Karpas-422 (cell line): Measurements from ENCODE around the gene DNAJB4. TPM values are rescaled to one million over a fixed set of nuclear protein-coding genes. Genes with fewer than 3 reads are reported as not detected.
A peak's percentile ranks its signal among the peaks of the same experiment; 100 is the strongest.

Experiments used
- DNase-seq: peaks from one replicate; pipeline ENCODE4 v3.0.0-alpha.2; 2015
- H2AFZ ChIP-seq: fragments of 200-600 bp; sonication (generic); 2 replicates; pipeline ENCODE4 v1.6.1; 2014; ENCODE audit warnings: antibody characterized with exemption, low read length, mixed read lengths
- H3K27ac ChIP-seq: fragments of 200-600 bp; sonication (generic); 2 replicates; pipeline ENCODE4 v1.5.1; 2014; ENCODE audit warnings: mild to moderate bottlenecking, low read length, moderate library complexity
- H3K27me3 ChIP-seq: fragments of 200-600 bp; sonication (generic); 2 replicates; pipeline ENCODE4 v1.6.1; 2014; ENCODE audit warnings: low read length, mixed read lengths
- H3K36me3 ChIP-seq: fragments of 200-600 bp; sonication (generic); 2 replicates; pipeline ENCODE4 v1.6.1; 2014; ENCODE audit warnings: low read length, mixed read lengths; ENCODE audit not compliant: insufficient read depth
- H3K4me1 ChIP-seq: fragments of 200-600 bp; sonication (generic); 2 replicates; pipeline ENCODE4 v1.6.1; 2014; ENCODE audit warnings: mild to moderate bottlenecking, low read length, mixed read lengths
- H3K4me2 ChIP-seq: fragments of 200-600 bp; sonication (generic); 2 replicates; pipeline ENCODE4 v1.6.1; 2014; ENCODE audit warnings: low read length, low read depth, mild to moderate bottlenecking; ENCODE audit not compliant: poor library complexity, severe bottlenecking
- H3K4me3 ChIP-seq: fragments of 200-600 bp; sonication (generic); 2 replicates; pipeline ENCODE4 v1.5.1; 2014; ENCODE audit warnings: mild to moderate bottlenecking, antibody characterized with exemption, low read length, mixed read lengths
- H3K79me2 ChIP-seq: fragments of 200-600 bp; sonication (generic); 2 replicates; pipeline ENCODE4 v1.6.1; 2014; ENCODE audit warnings: mild to moderate bottlenecking, low read length, mixed read lengths
- H3K9ac ChIP-seq: fragments of 200-600 bp; sonication (generic); 2 replicates; pipeline ENCODE4 v1.6.0; 2014; ENCODE audit warnings: low read length
- H3K9me2 ChIP-seq: fragments of 200-600 bp; sonication (generic), shearing (Covaris generic); replicated peaks from 2 replicates; pipeline ENCODE4 v1.6.0; 2014; ENCODE audit warnings: mild to moderate bottlenecking, low read length, moderate library complexity; ENCODE audit not compliant: insufficient read depth
- H3K9me3 ChIP-seq: fragments of 300-700, 200-600 bp; sonication (generic); 2 replicates; pipeline ENCODE4 v1.6.1; 2014; ENCODE audit warnings: low read length, mixed read lengths
- H4K20me1 ChIP-seq: fragments of 200-600 bp; sonication (generic); 2 replicates; pipeline ENCODE4 v1.6.1; 2014; ENCODE audit warnings: mild to moderate bottlenecking, antibody characterized with exemption, low read length, low read depth; ENCODE audit not compliant: insufficient read depth
- total RNA-seq: library from RNA; depleted of rRNA; stranded (reverse); fragments of >200 nt; shearing (Covaris generic); gene quantifications from 2 replicates; pipeline ENCODE4 v1.2.3, GENCODE V29; 2014; ENCODE audit warnings: low replicate concordance; rRNA removed

DNAJB4 gene
- 6.4 and 6.7 TPM in 2 replicates for total RNA-seq

DNA sequence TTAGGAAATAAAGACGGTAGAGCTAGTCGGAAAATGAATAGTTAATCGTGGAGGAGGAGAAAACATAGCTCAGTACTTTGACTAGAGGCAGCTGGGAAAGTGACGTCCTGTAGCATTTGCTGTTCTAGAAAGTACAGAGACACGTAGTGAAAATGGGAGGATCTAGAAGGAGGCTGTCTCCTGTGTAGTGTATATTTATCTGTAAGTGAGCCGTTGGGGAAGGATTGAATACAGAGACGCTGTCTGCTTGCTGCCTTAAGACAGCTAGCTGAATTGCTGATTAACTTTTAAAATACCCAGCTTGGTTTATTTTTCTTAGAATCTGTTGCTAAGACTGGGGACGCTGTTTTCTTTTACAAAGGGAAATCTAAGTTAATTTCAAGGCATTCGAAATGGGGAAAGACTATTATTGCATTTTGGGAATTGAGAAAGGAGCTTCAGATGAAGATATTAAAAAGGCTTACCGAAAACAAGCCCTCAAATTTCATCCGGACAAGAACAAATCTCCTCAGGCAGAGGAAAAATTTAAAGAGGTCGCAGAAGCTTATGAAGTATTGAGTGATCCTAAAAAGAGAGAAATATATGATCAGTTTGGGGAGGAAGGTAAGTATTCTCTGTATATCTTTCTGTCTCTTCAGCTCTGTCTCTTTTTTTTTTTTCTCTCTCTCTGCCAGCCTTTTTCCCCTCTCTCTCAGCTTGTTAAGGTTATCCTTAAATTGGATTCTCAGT, at the start of gene DNAJB4:
Gene DNAJB4 (plus strand): TSS at position 221 of the 729 bp plus-strand sequence. CDS start 172 bp downstream, at position 393.
- DNase-seq: peak; percentile 94
- peak within 1 kb of the TSS; percentile 67 for H3K9ac ChIP-seq
- no peaks in the 10 kb centered on the region for H3K9me3 ChIP-seq
- peak within 1 kb of the TSS; percentile 40; the same call in 1 of the 2 replicates for H2AFZ ChIP-seq
- H3K9me2 ChIP-seq: no peaks in the 10 kb centered on the region
- no peaks in the 10 kb centered on the region for H4K20me1 ChIP-seq
- H3K4me2 ChIP-seq: peak within 1 kb of the TSS; percentile 70
- no peaks in the 10 kb centered on the region for H3K27me3 ChIP-seq
- H3K4me3 ChIP-seq: peak within 1 kb of the TSS; percentile 68
- peaks cover 45% of the 10 kb centered on the region for H3K79me2 ChIP-seq
- peaks cover 60% of the 10 kb centered on the region for H3K4me1 ChIP-seq
- no peaks in the 10 kb centered on the region for H3K36me3 ChIP-seq
- H3K27ac ChIP-seq: peak within 1 kb of the TSS; percentile 89

- Histone ChIP-seq H3K36me3 (peaks cover 84% of the 10 kb centered on the region), H3K9me2 (no peaks in the 10 kb centered on the region), H2AFZ (no peak overlapping the region), H3K27ac (no peak overlapping the region), H3K9ac (no peak overlapping the region), H3K27me3 (no peaks in the 10 kb centered on the region), H3K79me2 (peaks cover 64% of the 10 kb centered on the region), H3K4me2 (no peak overlapping the region), H3K4me3 (no peak overlapping the region), H3K4me1 (peaks cover 32% of the 10 kb centered on the region), H3K9me3 (no peaks in the 10 kb centered on the region), H4K20me1 (peaks cover 22% of the 10 kb centered on the region)
- no peak for DNase-seq
Measured at GRCh38 chr1:77955709-77956108, 49.0 kb upstream of the DNAJB4 start.

GRCh38 chr1:77956464-77956863, 48.3 kb upstream of the DNAJB4 start:
- Histone ChIP-seq H3K9me2 (no peaks in the 10 kb centered on the region), H3K79me2 (peaks cover 66% of the 10 kb centered on the region)

GRCh38 chr1:77958391-77958790, 46.3 kb upstream of the DNAJB4 start:
- peaks cover 77% of the 10 kb centered on the region for H3K79me2 ChIP-seq
- no peak overlapping the region for H3K4me2 ChIP-seq
- no peak overlapping the region for H3K4me3 ChIP-seq
- no peaks in the 10 kb centered on the region for H3K27me3 ChIP-seq
- DNase-seq: no peak
- H4K20me1 ChIP-seq: peaks cover 17% of the 10 kb centered on the region
- no peaks in the 10 kb centered on the region for H3K9me3 ChIP-seq
- no peak overlapping the region for H2AFZ ChIP-seq
- H3K36me3 ChIP-seq: peaks cover 93% of the 10 kb centered on the region
- H3K9me2 ChIP-seq: no peaks in the 10 kb centered on the region
- H3K9ac ChIP-seq: no peak overlapping the region
- H3K27ac ChIP-seq: no peak overlapping the region
- peaks cover 7% of the 10 kb centered on the region for H3K4me1 ChIP-seq

More at GRCh38 chr1:77956464-77956863, 48.3 kb upstream of the DNAJB4 start:
- H3K36me3 ChIP-seq: peaks cover 86% of the 10 kb centered on the region
- no peak for DNase-seq
- H3K9ac ChIP-seq: no peak overlapping the region
- no peak overlapping the region for H3K4me2 ChIP-seq
- peaks cover 17% of the 10 kb centered on the region for H4K20me1 ChIP-seq
- no peak overlapping the region for H2AFZ ChIP-seq
- no peak overlapping the region for H3K27ac ChIP-seq
- H3K27me3 ChIP-seq: no peaks in the 10 kb centered on the region
- no peak overlapping the region for H3K4me3 ChIP-seq
- H3K4me1 ChIP-seq: peaks cover 24% of the 10 kb centered on the region
- H3K9me3 ChIP-seq: no peaks in the 10 kb centered on the region

DNA sequence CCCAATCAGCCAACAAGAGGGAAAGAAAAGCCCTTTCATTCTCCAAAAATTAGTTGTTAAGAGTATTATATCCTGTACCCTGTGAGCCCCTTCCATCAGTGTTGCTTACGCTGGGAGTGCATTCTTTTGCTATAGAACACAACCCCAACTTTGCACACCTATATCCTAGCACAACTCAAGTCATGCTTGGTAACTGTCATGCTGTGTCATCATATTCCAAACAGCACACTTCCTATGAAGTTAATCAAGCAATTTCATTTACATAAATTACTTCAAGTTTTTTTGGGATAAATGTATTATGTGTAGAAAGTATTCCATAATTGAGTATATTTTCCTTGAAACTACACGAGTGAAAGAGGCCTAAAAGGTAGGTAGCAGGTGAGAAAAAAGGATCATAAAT, 45.9 kb upstream of the DNAJB4 start:
- H3K9me3 ChIP-seq: no peaks in the 10 kb centered on the region
- peaks cover 4% of the 10 kb centered on the region for H3K4me1 ChIP-seq
- no peak overlapping the region for H3K9ac ChIP-seq
- H3K27me3 ChIP-seq: no peaks in the 10 kb centered on the region
- no peaks in the 10 kb centered on the region for H3K9me2 ChIP-seq
- H3K4me3 ChIP-seq: no peak overlapping the region
- H4K20me1 ChIP-seq: peaks cover 22% of the 10 kb centered on the region
- no peak overlapping the region for H3K4me2 ChIP-seq
- peaks cover 94% of the 10 kb centered on the region for H3K36me3 ChIP-seq
- DNase-seq: no peak
- no peak overlapping the region for H2AFZ ChIP-seq
- H3K79me2 ChIP-seq: peaks cover 80% of the 10 kb centered on the region
- H3K27ac ChIP-seq: no peak overlapping the region

DNA sequence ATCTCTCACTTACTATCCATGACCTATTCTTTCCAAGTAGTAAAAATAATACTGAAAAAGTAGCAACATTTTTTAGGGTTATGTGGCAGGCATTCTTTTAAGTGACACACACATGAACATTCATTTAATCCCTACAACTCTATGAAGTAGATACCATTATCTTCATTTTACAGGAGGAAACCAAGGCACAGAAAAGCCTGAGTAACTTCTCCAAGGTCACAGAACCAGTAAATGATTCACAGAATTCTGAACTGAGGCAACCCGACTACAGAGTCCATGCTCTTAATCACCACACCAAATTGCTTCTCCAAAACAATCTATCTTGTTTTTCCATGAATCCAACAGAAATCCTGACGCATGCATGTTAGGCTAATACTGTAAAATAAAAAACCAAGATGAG, 43.3 kb upstream of the DNAJB4 start:
- no peaks in the 10 kb centered on the region for H3K27me3 ChIP-seq
- H3K9me2 ChIP-seq: no peaks in the 10 kb centered on the region
- H3K27ac ChIP-seq: no peak overlapping the region
- H3K4me1 ChIP-seq: no peaks in the 10 kb centered on the region
- no peak overlapping the region for H3K9ac ChIP-seq
- DNase-seq: no peak
- H3K4me3 ChIP-seq: no peak overlapping the region
- H3K36me3 ChIP-seq: peaks cover 90% of the 10 kb centered on the region
- peaks cover 25% of the 10 kb centered on the region for H4K20me1 ChIP-seq
- H3K4me2 ChIP-seq: no peak overlapping the region
- no peaks in the 10 kb centered on the region for H3K9me3 ChIP-seq
- no peak overlapping the region for H2AFZ ChIP-seq
- peaks cover 85% of the 10 kb centered on the region for H3K79me2 ChIP-seq

DNA sequence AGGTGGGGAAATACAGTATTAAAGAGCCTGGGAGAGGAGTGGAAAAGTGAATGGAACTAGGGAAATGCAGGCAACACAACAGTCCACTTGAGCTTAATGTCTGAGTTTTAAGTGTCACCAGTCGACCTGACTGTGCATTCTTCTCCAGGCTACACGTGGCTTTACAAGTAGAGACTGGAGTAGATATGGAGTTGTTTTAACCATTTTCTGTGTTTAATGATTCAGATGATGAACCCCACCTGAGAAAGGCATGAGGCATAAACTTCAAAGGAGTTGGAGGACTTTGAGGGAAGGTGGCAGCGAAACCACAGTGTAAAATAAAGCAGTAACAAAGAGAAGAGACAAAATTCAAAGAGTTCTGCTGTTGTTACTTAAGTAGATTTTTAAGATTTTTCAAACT, 38.4 kb upstream of the DNAJB4 start:
- Histone ChIP-seq H3K4me3 (no peak overlapping the region), H2AFZ (no peak overlapping the region), H3K27me3 (no peaks in the 10 kb centered on the region), H3K36me3 (peaks cover 94% of the 10 kb centered on the region), H4K20me1 (peaks cover 41% of the 10 kb centered on the region), H3K4me2 (no peak overlapping the region), H3K79me2 (peaks cover 91% of the 10 kb centered on the region), H3K4me1 (0 out of 2 replicates have a peak, but pooled peaks cover 4% of the 10 kb centered on the region), H3K27ac (no peak overlapping the region), H3K9me2 (no peaks in the 10 kb centered on the region), H3K9ac (no peak overlapping the region), H3K9me3 (no peaks in the 10 kb centered on the region)
- no peak for DNase-seq

- no peaks in the 10 kb centered on the region for H3K27me3 ChIP-seq
- no peaks in the 10 kb centered on the region for H3K9me2 ChIP-seq
- H3K4me2 ChIP-seq: no peak overlapping the region
- H3K9ac ChIP-seq: no peak overlapping the region
- DNase-seq: no peak
- H3K36me3 ChIP-seq: peaks cover 74% of the 10 kb centered on the region
- peaks cover 96% of the 10 kb centered on the region for H3K79me2 ChIP-seq
- peaks cover 23% of the 10 kb centered on the region for H3K4me1 ChIP-seq
- no peak overlapping the region for H2AFZ ChIP-seq
- no peak overlapping the region for H3K27ac ChIP-seq
- H3K4me3 ChIP-seq: no peak overlapping the region
- peaks cover 61% of the 10 kb centered on the region for H4K20me1 ChIP-seq
- no peaks in the 10 kb centered on the region for H3K9me3 ChIP-seq
Measured at GRCh38 chr1:77970192-77970591, 34.5 kb upstream of the DNAJB4 start.
